ENCODE measurements around the gene STK16. TPM values are rescaled to one million over a fixed set of nuclear protein-coding genes. Genes with fewer than 3 reads are reported as not detected.
A peak's percentile ranks its signal among the peaks of the same experiment; 100 is the strongest.

STK16 gene
- total RNA-seq, 1 donor from 2014 or later, result 15.2 TPM

DNA sequence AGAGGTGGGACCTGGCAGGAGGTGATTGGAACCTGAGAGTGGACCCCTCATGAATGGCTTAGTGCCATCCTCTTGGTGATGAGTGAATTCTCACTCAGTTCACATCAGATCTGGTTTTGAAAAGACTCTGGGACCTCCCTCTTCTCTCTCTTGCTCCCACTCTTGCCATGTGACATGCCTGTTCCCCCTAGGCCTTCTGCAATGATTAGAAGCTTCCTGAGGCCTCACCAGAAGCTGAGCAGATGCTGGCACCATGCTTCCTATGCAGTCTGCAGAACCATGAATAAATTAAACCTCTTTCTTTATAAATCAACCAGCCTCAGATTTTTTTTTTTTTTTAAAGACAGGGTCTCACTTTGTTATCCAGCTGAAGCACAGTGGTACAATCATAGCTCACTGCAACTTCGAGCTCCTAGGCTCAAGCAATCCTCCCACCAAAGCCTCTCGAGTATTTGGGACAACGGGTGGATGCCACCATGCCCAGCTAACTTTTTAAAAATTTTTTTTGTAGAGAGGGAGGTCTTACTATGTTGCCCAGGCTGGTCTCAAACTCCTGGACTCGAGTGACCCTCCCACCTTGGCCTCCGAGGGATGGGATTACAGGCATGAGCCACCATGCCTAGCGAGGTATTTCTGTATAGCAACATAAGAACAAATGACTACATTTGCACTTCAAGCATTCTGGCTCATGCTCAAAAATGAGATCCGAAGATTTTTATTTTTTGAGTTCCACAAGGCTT is 40.7 kb upstream of the STK16 start:
- H3K36me3 ChIP-seq, result peaks cover 13 to 15% of the 10 kb centered on the region in 2 donors
- intact Hi-C loops (cut with DNase I), result no loop called here
- no peak overlapping the region for H3K4me3 ChIP-seq
- TF ChIP-seq, protein P1, sequence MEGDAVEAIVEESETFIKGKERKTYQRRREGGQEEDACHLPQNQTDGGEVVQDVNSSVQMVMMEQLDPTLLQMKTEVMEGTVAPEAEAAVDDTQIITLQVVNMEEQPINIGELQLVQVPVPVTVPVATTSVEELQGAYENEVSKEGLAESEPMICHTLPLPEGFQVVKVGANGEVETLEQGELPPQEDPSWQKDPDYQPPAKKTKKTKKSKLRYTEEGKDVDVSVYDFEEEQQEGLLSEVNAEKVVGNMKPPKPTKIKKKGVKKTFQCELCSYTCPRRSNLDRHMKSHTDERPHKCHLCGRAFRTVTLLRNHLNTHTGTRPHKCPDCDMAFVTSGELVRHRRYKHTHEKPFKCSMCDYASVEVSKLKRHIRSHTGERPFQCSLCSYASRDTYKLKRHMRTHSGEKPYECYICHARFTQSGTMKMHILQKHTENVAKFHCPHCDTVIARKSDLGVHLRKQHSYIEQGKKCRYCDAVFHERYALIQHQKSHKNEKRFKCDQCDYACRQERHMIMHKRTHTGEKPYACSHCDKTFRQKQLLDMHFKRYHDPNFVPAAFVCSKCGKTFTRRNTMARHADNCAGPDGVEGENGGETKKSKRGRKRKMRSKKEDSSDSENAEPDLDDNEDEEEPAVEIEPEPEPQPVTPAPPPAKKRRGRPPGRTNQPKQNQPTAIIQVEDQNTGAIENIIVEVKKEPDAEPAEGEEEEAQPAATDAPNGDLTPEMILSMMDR (IDR thresholded peaks at IDR 0.05), result no peak
- peaks cover 0 to 6% of the 10 kb centered on the region in 2 donors for H3K4me1 ChIP-seq
- no peaks in the 10 kb centered on the region for H3K27me3 ChIP-seq
- no peaks in the 10 kb centered on the region for H3K9me3 ChIP-seq
- no peak overlapping the region for H3K27ac ChIP-seq
- peak in 1 of 2 donors; percentile 55 for DNase-seq (ENCODE audit: low spot score in 2 of 2)

DNA sequence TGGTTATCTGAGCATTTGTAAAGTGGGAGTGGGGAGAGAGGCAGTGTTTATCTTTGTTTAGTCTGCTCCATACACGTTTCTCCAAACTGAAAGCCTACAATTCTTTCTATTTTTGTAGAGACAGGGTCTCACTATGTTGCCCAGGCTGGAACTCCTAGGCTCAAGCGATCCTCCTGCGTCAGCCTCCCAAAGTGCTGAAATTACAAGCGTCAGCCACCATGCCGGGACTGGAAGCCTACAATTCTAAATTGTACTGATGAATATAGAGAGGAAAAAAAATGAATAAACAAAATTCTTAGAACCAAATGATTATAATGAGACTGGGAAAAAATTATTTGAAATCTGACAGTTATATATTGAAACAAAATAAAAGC is 40.1 kb upstream of the STK16 start:
- intact Hi-C loops (cut with DNase I), result no loop called here
- H3K9me3 ChIP-seq, result no peaks in the 10 kb centered on the region
- H3K27ac ChIP-seq, result no peak overlapping the region
- H3K27me3 ChIP-seq, result no peaks in the 10 kb centered on the region
- no peak overlapping the region for H3K4me3 ChIP-seq
- peak in 1 of 2 donors; percentile 31 for DNase-seq (ENCODE audit: low spot score in 2 of 2)
- peaks cover 15 to 18% of the 10 kb centered on the region in 2 donors for H3K36me3 ChIP-seq
- peaks cover 0 to 6% of the 10 kb centered on the region in 2 donors for H3K4me1 ChIP-seq
- TF ChIP-seq, protein P1 (IDR thresholded peaks at IDR 0.05), result no peak

DNA sequence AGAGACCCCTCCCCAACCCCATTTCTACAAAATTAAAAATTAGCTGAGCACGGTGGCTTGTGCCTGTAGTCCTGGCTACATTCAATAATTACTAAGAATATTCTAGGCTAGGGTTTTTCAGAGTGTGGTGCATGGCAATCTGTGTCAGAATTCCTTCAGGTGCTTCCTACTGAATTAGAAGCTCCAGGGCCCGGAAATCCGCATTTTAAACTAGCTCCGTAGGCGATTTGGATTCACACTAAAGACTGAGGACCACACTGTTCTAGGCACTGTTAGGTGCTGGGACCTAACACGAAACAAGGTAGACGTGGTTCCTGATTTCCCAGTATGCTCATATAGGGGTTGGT is 39.3 kb upstream of the STK16 start:
- TF ChIP-seq, protein P1 (IDR thresholded peaks at IDR 0.05), result no peak
- H3K36me3 ChIP-seq, result peaks cover 22 to 23% of the 10 kb centered on the region in 2 donors
- H3K27ac ChIP-seq, result peak overlapping the region; percentile 91 to 99
- no peak for DNase-seq (ENCODE audit: low spot score in 2 of 2)
- peaks cover 0 to 6% of the 10 kb centered on the region in 2 donors for H3K4me1 ChIP-seq
- H3K4me3 ChIP-seq, result peak overlapping the region; percentile 86 to 90
- intact Hi-C loops (cut with DNase I), result loop anchor here (1.0 to 2.0 kb wide), 6 partner anchors 23 to 183 kb away; partner anchors contain the start of genes ANKZF1, ATG9A, DNAJB2 and NHEJ1
- H3K9me3 ChIP-seq, result no peaks in the 10 kb centered on the region
- no peaks in the 10 kb centered on the region for H3K27me3 ChIP-seq

DNA sequence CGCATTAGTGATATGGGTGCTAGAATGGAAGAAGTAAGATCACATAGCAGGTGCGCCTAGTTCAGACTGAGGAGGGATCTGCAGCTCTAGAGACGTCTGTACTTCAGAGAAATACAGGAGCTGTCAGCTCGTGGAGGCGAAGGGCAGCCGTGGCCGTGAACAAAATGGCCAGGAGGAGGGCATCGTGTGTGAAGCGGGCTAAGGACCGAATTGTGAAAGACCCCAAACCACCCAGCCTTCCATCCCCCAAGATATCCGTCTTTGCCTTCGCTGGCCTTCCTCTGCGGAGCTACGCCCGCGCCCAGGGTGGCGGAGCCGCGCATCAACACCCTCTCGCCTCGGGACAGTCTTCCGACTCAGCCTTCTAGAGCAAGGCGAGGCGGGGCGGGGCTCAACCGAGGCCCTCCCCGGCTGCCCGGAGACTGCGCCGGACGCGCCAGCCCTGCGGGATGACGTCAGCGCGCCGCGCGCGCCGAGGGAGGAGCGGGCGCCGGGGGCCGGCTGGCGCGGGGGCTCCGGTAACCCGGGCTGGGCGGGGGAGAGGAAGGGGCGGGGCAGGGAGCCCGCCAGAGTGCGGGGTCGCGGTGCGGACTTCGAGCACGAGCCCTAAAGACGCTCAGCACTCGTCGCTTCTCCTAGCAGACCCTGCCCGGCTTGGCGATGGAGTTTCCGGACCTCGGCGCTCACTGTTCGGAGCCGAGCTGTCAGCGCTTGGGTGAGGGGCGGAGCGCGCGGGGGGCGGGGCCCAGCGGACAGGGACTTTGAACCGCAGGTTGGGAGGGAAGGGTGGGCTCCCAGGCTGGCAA is 38.7 kb upstream of the STK16 start, which contains the start of gene ZFAND2B:
ZFAND2B (plus strand) TSS at position 455 of the 806 bp plus-strand sequence; CDS start at position 661, 206 bp downstream.
- Histone ChIP-seq H3K4me1 (peaks cover 0 to 6% of the 10 kb centered on the region in 2 donors), H3K36me3 (peaks cover 22 to 23% of the 10 kb centered on the region in 2 donors), H3K27me3 (no peaks in the 10 kb centered on the region), H3K9me3 (no peaks in the 10 kb centered on the region), H3K4me3 (peak within 1 kb of the TSS; percentile 86 to 90), H3K27ac (peak within 1 kb of the TSS; percentile 91 to 99)
- DNase-seq (ENCODE audit: low spot score in 2 of 2), result peak; percentile 83 to 97
- intact Hi-C loops (cut with DNase I), result loop anchor here (1.0 to 2.0 kb wide), 7 partner anchors 12 to 182 kb away; partner anchors contain the start of genes ABCB6, ANKZF1, ATG9A and DNAJB2
- TF ChIP-seq, protein P1 (IDR thresholded peaks at IDR 0.05), result peak; percentile 9 to 34 (median 17)

DNA sequence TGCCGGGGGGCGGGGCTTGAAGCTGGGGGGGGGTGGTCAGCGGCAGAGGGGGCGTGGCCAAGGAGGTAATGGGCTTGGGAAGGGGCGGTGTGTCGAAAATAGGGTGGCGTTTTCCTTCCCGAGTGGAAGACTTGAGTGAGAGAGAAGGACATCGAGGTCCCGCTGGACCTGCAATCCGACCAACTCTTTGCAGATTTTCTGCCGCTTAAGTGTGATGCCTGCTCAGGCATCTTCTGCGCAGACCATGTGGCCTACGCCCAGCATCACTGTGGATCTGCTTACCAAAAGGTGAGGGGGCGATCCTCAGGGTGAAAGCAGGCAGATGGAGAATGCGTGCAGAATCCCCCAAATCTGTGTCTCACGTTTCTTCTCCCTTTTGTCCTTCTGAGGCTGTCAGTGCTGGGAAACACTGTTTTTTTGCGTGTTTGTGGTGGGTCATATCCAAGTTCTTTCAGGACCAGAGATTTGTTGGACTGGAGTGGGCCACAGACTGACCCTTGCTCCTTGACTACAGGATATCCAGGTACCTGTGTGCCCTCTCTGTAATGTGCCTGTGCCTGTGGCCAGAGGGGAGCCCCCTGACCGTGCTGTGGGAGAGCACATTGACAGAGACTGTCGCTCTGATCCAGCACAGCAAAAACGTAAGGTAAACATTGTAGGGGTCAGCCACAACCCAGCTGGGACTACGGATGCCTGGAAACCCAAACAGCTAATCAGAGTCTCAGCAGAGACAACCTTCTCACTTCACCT is 38.0 kb upstream of the STK16 start:
- DNase-seq (ENCODE audit: low spot score in 2 of 2), result peak in 1 of 2 donors; percentile 63
- H3K4me1 ChIP-seq, result peaks cover 0 to 6% of the 10 kb centered on the region in 2 donors
- H3K27ac ChIP-seq, result peak overlapping the region; percentile 91 to 99
- TF ChIP-seq, protein P1 (IDR thresholded peaks at IDR 0.05), result no peak
- peaks cover 22 to 28% of the 10 kb centered on the region in 2 donors for H3K36me3 ChIP-seq
- peak overlapping the region; percentile 86 to 90 for H3K4me3 ChIP-seq
- no peaks in the 10 kb centered on the region for H3K27me3 ChIP-seq
- H3K9me3 ChIP-seq, result no peaks in the 10 kb centered on the region
- intact Hi-C loops (cut with DNase I), result loop anchor here (1.0 to 2.0 kb wide), 3 partner anchors 11 to 181 kb away; partner anchors contain the start of genes ABCB6 and DNAJB2

All from ascending aorta (tissue), 2 donors.